Body of pancreas (tissue), 4 donors: Measurements from ENCODE around the gene APPBP2. TPM values are rescaled to one million over a fixed set of nuclear protein-coding genes. Genes with fewer than 3 reads are reported as not detected.

Experiments used
- ATAC-seq: fragments of 150-250 bp; one replicate; pipeline ENCODE4 v1.9.1; 2016
- DNase-seq, 4 donors: peaks; one replicate each; pipeline ENCODE4 v3.0.0-alpha.2; 2019
- H3K27ac ChIP-seq, 4 donors: fragments of 200-600 bp; sonication (generic); 1 replicate in 3 of 4; 2 replicates in 1 of 4; pipeline versions ENCODE4 v1.5.1 to v1.6.1; 2016 to 2019; ENCODE audit warnings: mild to moderate bottlenecking in 1 of 4, mixed read lengths in 1 of 4, moderate library complexity in 1 of 4
- H3K27me3 ChIP-seq, 2 donors: fragments of 200-600 bp; sonication (generic); one replicate each; pipeline ENCODE4 v1.6.0; 2016; ENCODE audit warnings: mild to moderate bottlenecking in 1 of 2
- H3K36me3 ChIP-seq, 2 donors: fragments of 200-600 bp; sonication (generic); replicated peaks in 1 of 2; 2 replicates each; pipeline ENCODE4 v1.5.1; 2016; ENCODE audit warnings: low read depth in 2 of 2; ENCODE audit not compliant: insufficient read depth in 1 of 2
- H3K4me1 ChIP-seq: fragments of 200-600 bp; sonication (generic); one replicate; pipeline ENCODE4 v1.6.0; 2016
- H3K4me3 ChIP-seq, 2 donors: fragments of 200-600 bp; sonication (generic); 1 replicate in 1 of 2; 2 replicates in 1 of 2; pipeline ENCODE4 v1.5.1; 2016 to 2019
- H3K9me3 ChIP-seq, 3 donors: fragments of 200-600 bp; sonication (generic); 1 replicate in 2 of 3; 2 replicates in 1 of 3; pipeline ENCODE4 v1.5.1; 2016
- CTCF ChIP-seq, 7 experiments: fragments of 450-650 bp in 4 of 7; fragments of 200-600 bp in 3 of 7; sonication (generic) in 3 of 7; IDR thresholded peaks; one replicate each; pipeline ENCODE4 v1.5.1; 2016 to 2019; ENCODE audit warnings: antibody characterized with exemption in 7 of 7
- POLR2A ChIP-seq, 3 donors: fragments of 450-650 bp; IDR thresholded peaks; one replicate each; pipeline ENCODE4 v1.6.1; 2016; ENCODE audit warnings: antibody characterized with exemption in 3 of 3, mild to moderate bottlenecking in 2 of 3
- WGBS, 2 donors: methylation state at CpG; one replicate each; pipeline ENCODE4 v1.1.5; 2017; 5-methylcytosine and 5-hydroxymethylcytosine counted together
- intact Hi-C: fragments of 100-400 bp; cut with DNase I; formaldehyde crosslinking; loops from one replicate; pipeline ENCODE4 v1.15.1; 2023
- total RNA-seq, 2 donors: library from RNA; depleted of rRNA; stranded (reverse); fragments of >200 nt; gene quantifications; one replicate each; pipeline ENCODE4 v1.1.0, GENCODE V29; 2016

APPBP2 gene
- total RNA-seq, 2 donors from 2014 or later = 10.9 to 15.3 TPM

GRCh38 chr17:60502145-60502544 lies 23.9 kb downstream of the APPBP2 start:
- WGBS, 2 donors = 92 to 96% methylated on average over 4 of the region's 4 CpGs
- H3K4me3 ChIP-seq = no peak overlapping the region
- intact Hi-C loops = no loop called here
- no peaks in the 10 kb centered on the region for H3K9me3 ChIP-seq
- H3K27ac ChIP-seq = no peak overlapping the region
- ATAC-seq = no peak
- no peaks in the 10 kb centered on the region for H3K27me3 ChIP-seq
- TF ChIP-seq CTCF (IDR thresholded peaks at IDR 0.05) (no peak), POLR2A (IDR thresholded peaks at IDR 0.05) (no peak)
- peaks cover 18% of the 10 kb centered on the region for H3K4me1 ChIP-seq
- H3K36me3 ChIP-seq = peaks cover 0 to 5% of the 10 kb centered on the region in 2 donors
- no peak for DNase-seq

- Histone ChIP-seq H3K4me1 (peaks cover 16% of the 10 kb centered on the region), H3K36me3 (peaks cover 0 to 8% of the 10 kb centered on the region in 2 donors), H3K4me3 (no peak overlapping the region), H3K27ac (no peak overlapping the region), H3K27me3 (no peaks in the 10 kb centered on the region), H3K9me3 (no peaks in the 10 kb centered on the region)
- DNase-seq (no peak), ATAC-seq (no peak)
- 38 to 49% methylated on average over 2 of the region's 2 CpGs for WGBS, 2 donors
- intact Hi-C loops = no loop called here
- TF ChIP-seq POLR2A (IDR thresholded peaks at IDR 0.05) (no peak), CTCF (IDR thresholded peaks at IDR 0.05) (no peak)
Observed at GRCh38 chr17:60501589-60501988, 24.5 kb downstream of the APPBP2 start.

- Histone ChIP-seq H3K4me1 (no peaks in the 10 kb centered on the region), H3K27me3 (no peaks in the 10 kb centered on the region), H3K9me3 (peaks cover 0 to 8% (median 0%) of the 10 kb centered on the region in 3 donors), H3K27ac (no peak overlapping the region), H3K36me3 (peaks cover 0 to 11% of the 10 kb centered on the region in 2 donors), H3K4me3 (no peak overlapping the region)
- intact Hi-C loops = no loop called here
- TF ChIP-seq POLR2A (IDR thresholded peaks at IDR 0.05) (no peak), CTCF (IDR thresholded peaks at IDR 0.05) (no peak)
- no peak for DNase-seq
- no peak for ATAC-seq
Observed at GRCh38 chr17:60496041-60496440, 30.0 kb downstream of the APPBP2 start.

DNA sequence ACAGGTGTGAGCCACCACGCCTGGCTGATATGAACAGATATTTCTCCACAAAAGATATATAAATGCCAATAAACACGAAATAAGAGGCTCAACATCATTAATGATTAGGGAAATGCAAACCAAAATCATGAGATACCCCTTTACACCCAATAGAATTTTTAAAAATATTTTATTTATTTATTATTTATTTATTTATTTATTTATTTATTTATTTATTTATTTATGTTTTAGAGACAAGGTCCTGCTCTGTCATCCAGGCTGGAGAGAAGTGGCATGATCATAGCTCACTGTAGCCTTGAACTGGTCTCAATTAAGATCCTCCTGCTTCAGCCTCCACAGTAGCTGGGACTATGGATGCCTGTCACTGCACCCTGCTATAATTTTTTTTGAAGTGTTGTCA lies 30.8 kb downstream of the APPBP2 start:
- DNase-seq = no peak
- 98 to 100% methylated on average over 2 of the region's 2 CpGs for WGBS, 2 donors
- Histone ChIP-seq H3K4me1 (no peaks in the 10 kb centered on the region), H3K4me3 (no peak overlapping the region), H3K36me3 (peaks cover 0 to 11% of the 10 kb centered on the region in 2 donors), H3K27me3 (no peaks in the 10 kb centered on the region), H3K9me3 (peaks cover 0 to 8% (median 0%) of the 10 kb centered on the region in 3 donors), H3K27ac (no peak overlapping the region)
- no peak for ATAC-seq
- intact Hi-C loops = no loop called here
- no peak for TF ChIP-seq POLR2A (IDR thresholded peaks at IDR 0.05)
- no peak for TF ChIP-seq CTCF (IDR thresholded peaks at IDR 0.05)

DNA sequence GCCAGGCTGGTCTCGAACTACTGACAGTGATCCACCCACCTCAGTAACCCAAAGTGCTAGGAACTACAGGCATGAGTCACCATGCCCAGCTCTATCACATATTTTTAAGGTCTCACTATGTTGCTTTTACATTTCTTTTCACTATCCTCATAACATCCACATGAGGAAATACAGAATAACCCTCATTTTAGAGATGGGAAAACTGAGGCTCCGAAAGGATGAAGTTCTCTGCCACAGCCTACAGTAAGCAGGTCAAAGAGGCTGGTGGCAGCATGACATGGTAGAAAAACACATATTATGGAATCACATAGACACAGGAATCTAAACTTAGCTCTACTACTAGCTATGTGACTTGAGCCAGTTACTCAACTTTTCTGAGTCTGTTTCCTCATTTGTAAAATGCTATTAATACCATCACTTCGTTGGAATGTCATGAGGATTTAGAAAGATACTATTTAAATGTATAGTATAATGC lies 32.2 kb downstream of the APPBP2 start:
- no peak for TF ChIP-seq POLR2A (IDR thresholded peaks at IDR 0.05)
- TF ChIP-seq CTCF (IDR thresholded peaks at IDR 0.05) = no peak
- no peaks in the 10 kb centered on the region for H3K4me1 ChIP-seq
- no peak for DNase-seq
- WGBS, 2 donors = 92 to 95% methylated on average over 3 of the region's 3 CpGs
- intact Hi-C loops = no loop called here
- peaks cover 0 to 8% of the 10 kb centered on the region in 2 donors for H3K36me3 ChIP-seq
- no peak overlapping the region for H3K4me3 ChIP-seq
- H3K27ac ChIP-seq = no peak overlapping the region
- ATAC-seq = no peak
- no peaks in the 10 kb centered on the region for H3K27me3 ChIP-seq
- peaks cover 0 to 8% (median 0%) of the 10 kb centered on the region in 3 donors for H3K9me3 ChIP-seq
